GM19372 (cell line): Measurements from ENCODE around the gene PTTG2.

ENCODE experiments used
- ATAC-seq: cut with Tn5 transposase; IDR thresholded peaks from one replicate; pipeline ENCODE4 v1.9.1; 2021; ENCODE audit warnings: mild to moderate bottlenecking, low read depth, moderate library complexity; ENCODE audit not compliant: unreplicated experiment

The PTTG2 gene

GRCh38 chr4:37982736-37983135, 22.5 kb downstream of the PTTG2 start:
- ATAC-seq = no peak

GRCh38 chr4:37983951-37984350, 23.8 kb downstream of the PTTG2 start:
- no peak for ATAC-seq

GRCh38 chr4:37985730-37986275, 25.6 kb downstream of the PTTG2 start:
- no peak for ATAC-seq

GRCh38 chr4:37988670-37989069, 28.5 kb downstream of the PTTG2 start:
- ATAC-seq = no peak

- no peak for ATAC-seq
These were observed 29.4 kb downstream of the PTTG2 start for GRCh38 chr4:37989398-37990260.

GRCh38 chr4:37990731-37991245, 30.6 kb downstream of the PTTG2 start:
- no peak for ATAC-seq

- no peak for ATAC-seq
These were observed 31.6 kb downstream of the PTTG2 start for GRCh38 chr4:37991623-37992410.

- ATAC-seq = no peak
These were observed 33.6 kb downstream of the PTTG2 start for GRCh38 chr4:37993806-37994205.

GRCh38 chr4:37994569-37994968, 34.4 kb downstream of the PTTG2 start:
- peak; percentile 56 for ATAC-seq

GRCh38 chr4:37995299-37995821, 35.2 kb downstream of the PTTG2 start:
- ATAC-seq = no peak

- no peak for ATAC-seq
These were observed 36.0 kb downstream of the PTTG2 start for GRCh38 chr4:37995981-37996775.

- ATAC-seq = no peak
These were observed 38.0 kb downstream of the PTTG2 start for GRCh38 chr4:37998226-37998625.

- ATAC-seq = no peak
These were observed 39.0 kb downstream of the PTTG2 start for GRCh38 chr4:37999000-37999716.

- no peak for ATAC-seq
These were observed 39.8 kb downstream of the PTTG2 start for GRCh38 chr4:37999965-38000364.

- ATAC-seq = no peak
These were observed 41.7 kb downstream of the PTTG2 start for GRCh38 chr4:38001927-38002326.

- ATAC-seq = no peak
These were observed 42.4 kb downstream of the PTTG2 start for GRCh38 chr4:38002451-38003071.

- ATAC-seq = no peak
These were observed 42.9 kb downstream of the PTTG2 start for GRCh38 chr4:38003102-38003501.

GRCh38 chr4:38003628-38004027, 43.4 kb downstream of the PTTG2 start:
- no peak for ATAC-seq

GRCh38 chr4:38004062-38004461, 43.9 kb downstream of the PTTG2 start:
- no peak for ATAC-seq
